ENCODE data around the gene POU3F1. TPM values are rescaled to one million over a fixed set of nuclear protein-coding genes. Genes with fewer than 3 reads are reported as not detected.

The POU3F1 gene
- total and polyA plus RNA-seq, 2 of the 4 experiments (the other 2 are of a cell fraction): not detected

GRCh38 chr1:38027201-38028104 lies 19.1 kb downstream of the POU3F1 start:
- 89% methylated on average over 6 of the region's 19 CpGs; no CpG with 5 or more reads in 1 of the 2 experiments for WGBS, 2 experiments (ENCODE audit: extremely low coverage in 2 of 2, insufficient read length in 1 of 2)
- in situ Hi-C loops (cut with MboI; ENCODE audit: low sequenced_read_pairs): loop anchor here (5.0 kb wide), 1 partner anchor 805 kb away; no protein-coding TSS in a partner anchor
- no peak overlapping the region for H3K18ac ChIP-seq (ENCODE audit: low read depth, low read length)
- H3K36me3 ChIP-seq (ENCODE audit: control insufficient read depth, insufficient read depth, low read length): peaks cover 24% of the 10 kb centered on the region
- intact Hi-C loops (cut with micrococcal nuclease): loop anchor here (2.0 to 5.0 kb wide), 3 partner anchors 475 to 807 kb away; no protein-coding TSS in a partner anchor
- H4K91ac ChIP-seq (ENCODE audit: insufficient read depth, low read depth, low read length): no peak overlapping the region
- H4K5ac ChIP-seq (ENCODE audit: low read depth, low read length): no peak overlapping the region
- H3K9me3 ChIP-seq (ENCODE audit: control insufficient read depth, insufficient read depth, low read length): no peaks in the 10 kb centered on the region
- no peak overlapping the region for H2AK5ac ChIP-seq (ENCODE audit: low read depth, low read length)
- no peak overlapping the region for H4K8ac ChIP-seq (ENCODE audit: low read depth in 2 of 2, low read length in 2 of 2)
- ChIA-PET CTCF (interaction anchor here (0.6 to 2.1 kb wide), 4 partner anchors 9 to 807 kb away, joined by 3 to 7 read pairs (median 4); no protein-coding TSS in a partner anchor), POLR2A (ENCODE audit: unreplicated experiment) (interaction anchor here (0.6 kb wide), 1 partner anchor 1553 kb away, joined by 3 read pairs; no protein-coding TSS in a partner anchor)
- no peaks in the 10 kb centered on the region for H3K27me3 ChIP-seq (ENCODE audit: control insufficient read depth, insufficient read depth, low read length)
- no peak overlapping the region for H3K4me2 ChIP-seq (ENCODE audit: low read depth, low read length)
- H2AK9ac ChIP-seq (replicated peaks; ENCODE audit: low read depth, low read length, poor library complexity): no peak overlapping the region
- H3K4me3 ChIP-seq (ENCODE audit: insufficient read depth, low read depth, low read length): no peak overlapping the region
- BruUV-seq (replicated peaks): no TSS peak
- H2BK20ac ChIP-seq (ENCODE audit: low read depth, low read length): no peak overlapping the region
- H3K79me1 ChIP-seq (ENCODE audit: low read depth in 1 of 2, low read length in 2 of 2): no peaks in the 10 kb centered on the region; a peak in 1 of 4 replicates
- TF ChIP-seq SMC3 (IDR thresholded peaks at IDR 0.05; ENCODE audit: low read depth, low read length) (no peak), FOS (IDR thresholded peaks at IDR 0.05; ENCODE audit: low read depth, low read length) (no peak), POLR2A (IDR thresholded peaks at IDR 0.05; ENCODE audit: low read depth, low read length) (no peak), RCOR1 (IDR thresholded peaks at IDR 0.05; ENCODE audit: insufficient replicate concordance, low read length) (no peak), MXI1 (IDR thresholded peaks at IDR 0.05; ENCODE audit: borderline replicate concordance, low read depth, low read length) (no peak), RFX5 (IDR thresholded peaks at IDR 0.05; ENCODE audit: low read depth, low read length) (no peak), CHD1 (IDR thresholded peaks at IDR 0.05; ENCODE audit: low read depth, low read length) (no peak), CEBPB (IDR thresholded peaks at IDR 0.05; ENCODE audit: low read depth, low read length) (no peak)
- no peak overlapping the region for H3K4ac ChIP-seq (ENCODE audit: low read depth, low read length)
- no peak overlapping the region for H2BK5ac ChIP-seq (ENCODE audit: low read depth, low read length, poor library complexity, severe bottlenecking)
- no peak overlapping the region for H3K56ac ChIP-seq (ENCODE audit: extremely low read depth, insufficient read depth, low read length)
- dilution Hi-C loops (cut with HindIII; ENCODE audit: low sequenced_read_pairs, unreplicated experiment): no loop called here
- no peak overlapping the region for H3K14ac ChIP-seq (replicated peaks; ENCODE audit: low read depth, low read length)
- H3K27ac ChIP-seq (ENCODE audit: insufficient read depth, low read length): no peak overlapping the region
- no peak overlapping the region for H2BK15ac ChIP-seq (ENCODE audit: low read depth, low read length)
- peaks cover 18% of the 10 kb centered on the region; the same call in 1 of the 2 replicates for H3K4me1 ChIP-seq (ENCODE audit: control insufficient read depth, insufficient read depth, low read length)
- H2AFZ ChIP-seq (replicated peaks; ENCODE audit: low read length, poor library complexity): no peak overlapping the region
- no peaks in the 10 kb centered on the region for H3K9me1 ChIP-seq (ENCODE audit: insufficient read depth, low read length)
- H3K23ac ChIP-seq (ENCODE audit: low read depth, low read length): no peak overlapping the region
- H4K20me1 ChIP-seq (ENCODE audit: insufficient read depth, low read length): no peaks in the 10 kb centered on the region
- no peak overlapping the region for H3K9ac ChIP-seq (ENCODE audit: low read depth, low read length)
- no peak overlapping the region for H2BK120ac ChIP-seq (ENCODE audit: low read depth, low read length)
- DNase-seq: no peak
- no peak for ATAC-seq (ENCODE audit: low read depth)
